Neural progenitor cell (in vitro differentiated cells): ENCODE data around the gene SPTB. TPM values are rescaled to one million over a fixed set of nuclear protein-coding genes. Genes with fewer than 3 reads are reported as not detected.

ENCODE experiments used
- DNase-seq: peaks from one replicate; pipeline ENCODE4 v3.0.0-alpha.2; 2016; ENCODE audit warnings: low spot score
- H2AFZ ChIP-seq: fragments of 200-600 bp; sonication (generic); replicated peaks from 2 replicates; pipeline ENCODE4 v1.6.1; 2016; ENCODE audit warnings: antibody characterized with exemption
- H3F3A ChIP-seq: fragments of 200-600 bp; sonication (generic); 2 replicates; pipeline ENCODE4 v1.6.1; 2016; ENCODE audit warnings: antibody characterized with exemption, low read depth
- H3K27ac ChIP-seq: fragments of 200-600 bp; sonication (generic); 2 replicates; pipeline ENCODE4 v1.5.1; 2016; ENCODE audit warnings: mild to moderate bottlenecking
- H3K27me3 ChIP-seq: fragments of 200-600 bp; sonication (generic); 2 replicates; pipeline ENCODE4 v1.6.1; 2016; ENCODE audit warnings: mild to moderate bottlenecking, moderate library complexity
- H3K36me3 ChIP-seq: fragments of 200-600 bp; sonication (generic); 2 replicates; pipeline ENCODE4 v1.5.1; 2016
- H3K4me1 ChIP-seq: fragments of 200-600 bp; sonication (generic); 2 replicates; pipeline ENCODE4 v1.6.1; 2016; ENCODE audit warnings: mixed run types
- H3K4me2 ChIP-seq: fragments of 200-600 bp; sonication (generic); 2 replicates; pipeline ENCODE4 v1.6.1; 2016
- H3K4me3 ChIP-seq: fragments of 200-600 bp; sonication (generic); 2 replicates; pipeline ENCODE4 v1.5.1; 2016
- H3K79me2 ChIP-seq: fragments of 200-600 bp; sonication (generic); 2 replicates; pipeline ENCODE4 v1.6.1; 2016; ENCODE audit warnings: low read depth
- H3K9ac ChIP-seq: fragments of 200-600 bp; sonication (generic); 2 replicates; pipeline ENCODE4 v1.6.1; 2016
- H3K9me3 ChIP-seq: fragments of 200-600 bp; sonication (generic); 2 replicates; pipeline ENCODE4 v1.5.1; 2016; ENCODE audit warnings: low read depth
- H4K20me1 ChIP-seq: fragments of 200-600 bp; sonication (generic); 2 replicates; pipeline ENCODE4 v1.6.1; 2016; ENCODE audit warnings: low read depth
- H3K27ac Mint-ChIP-seq: 3 replicates; pipeline ENCODE4 v1.8.0; 2021; ENCODE audit warnings: mixed read lengths
- H3K27me3 Mint-ChIP-seq: 2 replicates; pipeline ENCODE4 v1.8.0; 2022; ENCODE audit warnings: low read depth, mild to moderate bottlenecking, inconsistent platforms, moderate library complexity, mixed read lengths; ENCODE audit not compliant: insufficient read depth
- H3K36me3 Mint-ChIP-seq: 3 replicates; pipeline ENCODE4 v1.8.0; 2021; ENCODE audit warnings: mixed read lengths
- H3K4me1 Mint-ChIP-seq: 3 replicates; pipeline ENCODE4 v1.8.0; 2021; ENCODE audit warnings: mixed read lengths
- H3K4me3 Mint-ChIP-seq: 3 replicates; pipeline ENCODE4 v1.8.0; 2021; ENCODE audit warnings: mild to moderate bottlenecking, moderate library complexity, mixed read lengths
- H3K9me3 Mint-ChIP-seq: 3 replicates; pipeline ENCODE4 v1.8.0; 2020; ENCODE audit warnings: mixed read lengths
- EZH2 ChIP-seq: fragments of 200-600 bp; sonication (generic); IDR thresholded peaks from 2 replicates; pipeline ENCODE4 v1.6.1; 2017; ENCODE audit warnings: antibody characterized with exemption, mild to moderate bottlenecking, moderate library complexity
- EZH2phosphoT487 ChIP-seq: fragments of 200-600 bp; sonication (generic); IDR thresholded peaks from 2 replicates; pipeline ENCODE4 v1.6.1; 2017; ENCODE audit warnings: antibody characterized with exemption
- total RNA-seq: library from RNA; depleted of rRNA; stranded (reverse); fragments of >200 nt; gene quantifications from 2 replicates; pipeline ENCODE4 v1.2.3, GENCODE V29; 2015; ENCODE audit warnings: low replicate concordance
- TF ChIP-seq, protein P1 (sequence below): fragments of 200-600 bp; sonication (generic); IDR thresholded peaks from 2 replicates; pipeline ENCODE4 v1.5.1; 2017; ENCODE audit warnings: antibody characterized with exemption, mild to moderate bottlenecking

SPTB gene
- total RNA-seq, 1 donor from 2014 or later: 0.09 TPM

DNA sequence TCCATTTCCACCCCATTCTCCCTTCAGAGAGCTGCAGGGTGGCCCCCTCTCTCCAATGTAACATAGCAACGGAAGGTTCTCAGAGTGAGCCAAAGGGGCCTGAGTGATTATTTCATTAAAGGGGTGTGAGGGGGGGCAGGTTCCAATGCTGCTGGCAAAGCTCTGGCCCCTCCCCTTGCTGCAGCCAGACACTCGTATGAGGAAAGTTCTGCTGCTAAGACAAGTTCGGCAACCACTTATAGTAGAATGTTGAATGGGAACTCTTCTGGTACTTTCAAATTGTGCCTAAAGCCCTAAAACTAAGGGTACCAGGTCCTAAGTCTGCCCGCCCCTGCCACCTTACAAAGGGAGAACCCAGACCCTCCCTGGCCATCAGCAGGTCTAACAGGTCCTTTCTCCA is 125.7 kb downstream of the SPTB start:
- Mint-ChIP-seq H3K36me3 (no peaks in the 10 kb centered on the region), H3K4me3 (no peak overlapping the region), H3K27me3 (peaks cover 4% of the 10 kb centered on the region), H3K4me1 (peaks cover 13% of the 10 kb centered on the region), H3K9me3 (peaks cover 2% of the 10 kb centered on the region), H3K27ac (no peak overlapping the region)
- Histone ChIP-seq H3K27ac (no peak overlapping the region), H3K4me2 (no peak overlapping the region), H3K79me2 (no peaks in the 10 kb centered on the region), H3K9ac (no peak overlapping the region), H4K20me1 (no peaks in the 10 kb centered on the region), H3K27me3 (no peaks in the 10 kb centered on the region), H3F3A (peaks cover 10% of the 10 kb centered on the region), H3K4me3 (no peak overlapping the region), H2AFZ (no peak overlapping the region), H3K4me1 (peaks cover 13% of the 10 kb centered on the region), H3K9me3 (no peaks in the 10 kb centered on the region), H3K36me3 (no peaks in the 10 kb centered on the region)
- DNase-seq: no peak
- TF ChIP-seq EZH2phosphoT487: no peak
- TF ChIP-seq, protein P1, sequence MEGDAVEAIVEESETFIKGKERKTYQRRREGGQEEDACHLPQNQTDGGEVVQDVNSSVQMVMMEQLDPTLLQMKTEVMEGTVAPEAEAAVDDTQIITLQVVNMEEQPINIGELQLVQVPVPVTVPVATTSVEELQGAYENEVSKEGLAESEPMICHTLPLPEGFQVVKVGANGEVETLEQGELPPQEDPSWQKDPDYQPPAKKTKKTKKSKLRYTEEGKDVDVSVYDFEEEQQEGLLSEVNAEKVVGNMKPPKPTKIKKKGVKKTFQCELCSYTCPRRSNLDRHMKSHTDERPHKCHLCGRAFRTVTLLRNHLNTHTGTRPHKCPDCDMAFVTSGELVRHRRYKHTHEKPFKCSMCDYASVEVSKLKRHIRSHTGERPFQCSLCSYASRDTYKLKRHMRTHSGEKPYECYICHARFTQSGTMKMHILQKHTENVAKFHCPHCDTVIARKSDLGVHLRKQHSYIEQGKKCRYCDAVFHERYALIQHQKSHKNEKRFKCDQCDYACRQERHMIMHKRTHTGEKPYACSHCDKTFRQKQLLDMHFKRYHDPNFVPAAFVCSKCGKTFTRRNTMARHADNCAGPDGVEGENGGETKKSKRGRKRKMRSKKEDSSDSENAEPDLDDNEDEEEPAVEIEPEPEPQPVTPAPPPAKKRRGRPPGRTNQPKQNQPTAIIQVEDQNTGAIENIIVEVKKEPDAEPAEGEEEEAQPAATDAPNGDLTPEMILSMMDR: no peak
- no peak for TF ChIP-seq EZH2

DNA sequence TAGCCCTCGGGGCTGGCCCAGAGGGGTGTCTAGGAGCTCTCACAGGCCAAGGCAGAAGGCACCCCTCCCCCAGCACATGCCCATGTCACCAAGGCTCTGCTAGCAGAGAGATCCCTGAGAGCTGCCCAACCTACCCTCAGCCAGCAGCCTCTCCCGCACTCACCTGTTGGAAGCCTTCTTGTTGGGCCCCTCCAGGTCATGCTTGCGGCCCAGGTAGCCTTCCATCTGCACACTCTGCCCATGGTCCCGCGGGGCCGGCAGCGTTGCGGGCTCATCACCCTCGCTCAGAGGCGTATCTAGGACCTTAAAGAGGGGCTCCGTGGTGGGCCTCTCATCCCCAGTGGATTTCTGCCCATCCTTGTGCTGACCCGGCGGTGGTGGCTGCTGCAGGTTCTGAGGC is 126.3 kb downstream of the SPTB start:
- H3K4me1 ChIP-seq: peaks cover 7% of the 10 kb centered on the region
- H3K36me3 ChIP-seq: no peaks in the 10 kb centered on the region
- H4K20me1 ChIP-seq: no peaks in the 10 kb centered on the region
- no peak overlapping the region for H3K27ac ChIP-seq
- peaks cover 10% of the 10 kb centered on the region for H3F3A ChIP-seq
- H2AFZ ChIP-seq: no peak overlapping the region
- no peaks in the 10 kb centered on the region for H3K27me3 Mint-ChIP-seq
- no peaks in the 10 kb centered on the region for H3K36me3 Mint-ChIP-seq
- DNase-seq: no peak
- H3K4me3 ChIP-seq: no peak overlapping the region
- TF ChIP-seq EZH2: no peak
- no peak for TF ChIP-seq EZH2phosphoT487
- TF ChIP-seq, protein P1: no peak
- H3K4me3 Mint-ChIP-seq: no peak overlapping the region
- H3K9me3 ChIP-seq: no peaks in the 10 kb centered on the region
- H3K4me2 ChIP-seq: no peak overlapping the region
- H3K4me1 Mint-ChIP-seq: peaks cover 7% of the 10 kb centered on the region
- H3K9ac ChIP-seq: no peak overlapping the region
- no peaks in the 10 kb centered on the region for H3K79me2 ChIP-seq
- H3K27me3 ChIP-seq: no peaks in the 10 kb centered on the region
- H3K27ac Mint-ChIP-seq: no peak overlapping the region
- peaks cover 2% of the 10 kb centered on the region for H3K9me3 Mint-ChIP-seq

DNA sequence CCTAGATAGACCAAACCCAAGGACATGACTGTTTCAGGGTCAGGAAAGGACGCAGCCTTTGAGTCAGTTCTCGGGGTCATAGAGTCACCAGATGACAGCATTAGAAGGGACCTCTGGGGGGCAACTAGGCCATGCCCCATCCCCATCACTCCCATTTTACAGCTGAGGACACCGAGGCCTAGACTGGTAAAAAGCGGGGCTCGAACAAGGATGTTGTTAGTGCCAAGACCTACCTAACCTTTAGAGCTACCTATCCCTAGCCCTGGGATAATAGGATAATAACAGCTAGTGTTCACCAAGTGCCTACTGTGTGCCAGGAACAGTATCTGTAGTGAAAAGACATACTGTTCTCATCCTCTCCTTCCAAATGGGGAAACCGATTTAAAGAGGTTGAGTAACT is 126.8 kb downstream of the SPTB start:
- Histone ChIP-seq H3K4me3 (no peak overlapping the region), H3K9ac (no peak overlapping the region), H3K27me3 (no peaks in the 10 kb centered on the region), H3K36me3 (no peaks in the 10 kb centered on the region), H4K20me1 (no peaks in the 10 kb centered on the region), H3F3A (peaks cover 10% of the 10 kb centered on the region), H3K27ac (no peak overlapping the region), H3K4me2 (no peak overlapping the region), H3K9me3 (no peaks in the 10 kb centered on the region), H3K79me2 (no peaks in the 10 kb centered on the region), H3K4me1 (peaks cover 2% of the 10 kb centered on the region), H2AFZ (no peak overlapping the region)
- Mint-ChIP-seq H3K4me1 (peaks cover 2% of the 10 kb centered on the region), H3K27me3 (no peaks in the 10 kb centered on the region), H3K36me3 (no peaks in the 10 kb centered on the region), H3K27ac (no peak overlapping the region), H3K4me3 (no peak overlapping the region), H3K9me3 (peaks cover 2% of the 10 kb centered on the region)
- no peak for DNase-seq
- no peak for TF ChIP-seq EZH2
- TF ChIP-seq EZH2phosphoT487: no peak
- TF ChIP-seq, protein P1: no peak
